Naive thymus-derived CD4-positive, alpha-beta T cell (primary cell): ENCODE measurements around the gene TDRD6. TPM values are rescaled to one million over a fixed set of nuclear protein-coding genes. Genes with fewer than 3 reads are reported as not detected.

ENCODE experiments used
- ATAC-seq: fragments of 150-1000 bp; cut with Tn5 transposase; 2 replicates; pipeline ENCODE4 v1.10.0; 2021; ENCODE audit warnings: mild to moderate bottlenecking, moderate library complexity
- CTCF ChIA-PET: fragments of 350-600 bp; sonication (Branson Sonifier 250); formaldehyde crosslinking; loops from one replicate; lab custom pipeline; 2021; ENCODE audit warnings: antibody characterized with exemption; lab: Charles Lee
- POLR2A ChIA-PET: fragments of 350-600 bp; sonication (Branson Sonifier 250); formaldehyde crosslinking; loops from one replicate; lab custom pipeline; 2021; ENCODE audit warnings: antibody characterized with exemption, inconsistent platforms; lab: Charles Lee
- DNase-seq, 9 donors: peaks; one replicate each; pipeline versions ENCODE4 v3.0.0 to v3.0.0-alpha.2; 2020 to 2022; ENCODE audit warnings: mixed read lengths in 1 of 9
- H3K27ac ChIP-seq: one replicate; pipeline ENCODE4 v1.7.0; 2013; ENCODE audit warnings: mild to moderate bottlenecking, low read depth, low read length, moderate library complexity
- H3K27me3 ChIP-seq, 2 donors: one replicate each; pipeline ENCODE4 v1.7.0; 2013; ENCODE audit warnings: low read length in 2 of 2, mild to moderate bottlenecking in 2 of 2, moderate library complexity in 2 of 2; ENCODE audit not compliant: control insufficient read depth in 2 of 2, insufficient read depth in 2 of 2
- H3K36me3 ChIP-seq, 3 experiments: 1 replicate in 2 of 3; 2 replicates in 1 of 3; pipeline ENCODE4 v1.7.0; 2013; ENCODE audit warnings: low read length in 3 of 3, mild to moderate bottlenecking in 3 of 3, moderate library complexity in 1 of 3; ENCODE audit not compliant: insufficient read depth in 3 of 3, control insufficient read depth in 2 of 3
- H3K4me1 ChIP-seq, 2 donors: one replicate each; pipeline ENCODE4 v1.7.0; 2013; ENCODE audit warnings: low read length in 2 of 2, mild to moderate bottlenecking in 2 of 2, moderate library complexity in 1 of 2; ENCODE audit not compliant: control insufficient read depth in 2 of 2, insufficient read depth in 2 of 2
- H3K4me3 ChIP-seq: 2 replicates; pipeline ENCODE4 v1.7.0; 2013; ENCODE audit warnings: mild to moderate bottlenecking, low read length
- H3K9me3 ChIP-seq, 3 experiments: 1 replicate in 2 of 3; 2 replicates in 1 of 3; pipeline ENCODE4 v1.7.0; 2013; ENCODE audit warnings: low read length in 3 of 3; ENCODE audit not compliant: control insufficient read depth in 2 of 3
- H3K27ac Mint-ChIP-seq, 9 donors: one replicate each; pipeline ENCODE4 v1.8.0; 2020 to 2022; ENCODE audit warnings: mixed read lengths in 9 of 9, mild to moderate bottlenecking in 8 of 9, moderate library complexity in 5 of 9, inconsistent platforms in 2 of 9
- H3K27me3 Mint-ChIP-seq, 5 donors: one replicate each; pipeline ENCODE4 v1.8.0; 2021 to 2022; ENCODE audit warnings: mixed read lengths in 5 of 5, mild to moderate bottlenecking in 1 of 5
- H3K36me3 Mint-ChIP-seq, 5 donors: one replicate each; pipeline ENCODE4 v1.8.0; 2020 to 2022; ENCODE audit warnings: mixed read lengths in 5 of 5, mild to moderate bottlenecking in 3 of 5, inconsistent platforms in 1 of 5
- H3K4me1 Mint-ChIP-seq, 7 donors: one replicate each; pipeline ENCODE4 v1.8.0; 2020 to 2022; ENCODE audit warnings: mixed read lengths in 7 of 7, mild to moderate bottlenecking in 3 of 7, inconsistent platforms in 1 of 7
- H3K4me3 Mint-ChIP-seq, 10 donors: one replicate each; pipeline ENCODE4 v1.8.0; 2020 to 2022; ENCODE audit warnings: mild to moderate bottlenecking in 10 of 10, mixed read lengths in 10 of 10, moderate library complexity in 6 of 10, inconsistent platforms in 2 of 10
- H3K9me3 Mint-ChIP-seq, 11 donors: one replicate each; pipeline ENCODE4 v1.8.0; 2020 to 2022; ENCODE audit warnings: mixed read lengths in 11 of 11, mild to moderate bottlenecking in 4 of 11, inconsistent platforms in 1 of 11, moderate library complexity in 1 of 11
- intact Hi-C, 2 donors: fragments of 100-400 bp; cut with micrococcal nuclease; formaldehyde crosslinking; loops; one replicate each; pipeline ENCODE4 v1.15.1; 2023
- polyA plus RNA-seq, 2 donors: library from polyadenylated mRNA; unstranded; fragments of 300-500 nt; fragmentation: Illumina TruSeq; gene quantifications; one replicate each; pipeline ENCODE4 v1.2.3, GENCODE V29; 2021
- total RNA-seq, 6 experiments: library from RNA in 5 of 6; stranded (reverse) in 5 of 6; gene quantifications; 1 replicate in 5 of 6; 2 replicates in 1 of 6; pipeline ENCODE4 v1.2.3 and lab custom pipeline; 2021 to 2026

Gene TDRD6
- total and polyA plus RNA-seq, 7 experiments from 2014 or later: 0.03 to 0.11 TPM; not detected in 5

- intact Hi-C loops: no loop called here
- Mint-ChIP-seq H3K27ac (no peak overlapping the region), H3K4me1 (peaks cover 0 to 3% (median 0%) of the 10 kb centered on the region in 7 donors), H3K27me3 (peaks cover 5 to 45% (median 30%) of the 10 kb centered on the region in 5 donors), H3K36me3 (peaks cover 0 to 11% (median 0%) of the 10 kb centered on the region in 5 donors), H3K9me3 (peaks cover 0 to 7% (median 0%) of the 10 kb centered on the region in 11 donors), H3K4me3 (no peak overlapping the region)
- ChIA-PET POLR2A (no interaction called here), CTCF (no interaction called here)
- H3K4me3 ChIP-seq: no peak overlapping the region
- no peaks in the 10 kb centered on the region for H3K27me3 ChIP-seq
- no peaks in the 10 kb centered on the region for H3K9me3 ChIP-seq
- ATAC-seq (no peak), DNase-seq (no peak)
- no peak overlapping the region for H3K27ac ChIP-seq
- no peaks in the 10 kb centered on the region for H3K36me3 ChIP-seq
- H3K4me1 ChIP-seq: no peaks in the 10 kb centered on the region
Measured at GRCh38 chr6:46719099-46719498, 31.4 kb downstream of the TDRD6 start.

DNA sequence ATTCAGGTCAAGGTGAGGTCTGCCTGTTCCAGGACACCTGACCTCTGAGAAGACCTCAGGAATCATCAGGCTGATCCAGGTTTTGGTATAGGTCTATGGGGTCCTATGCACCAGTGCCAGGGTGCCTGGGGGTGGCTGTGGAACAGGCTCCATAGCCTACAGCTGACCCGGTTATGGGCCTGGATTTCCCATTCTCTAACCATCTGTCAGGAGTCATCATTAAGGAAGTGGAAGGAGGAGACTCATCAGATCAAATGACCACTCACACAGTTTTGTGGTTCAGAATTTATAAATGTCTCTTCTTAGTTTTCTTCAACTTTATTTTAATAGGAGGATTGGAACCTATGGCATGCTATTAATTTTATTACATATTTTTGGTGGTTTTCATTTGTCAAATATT, 32.7 kb downstream of the TDRD6 start:
- no peak overlapping the region for H3K27ac ChIP-seq
- H3K27me3 ChIP-seq: no peaks in the 10 kb centered on the region
- POLR2A ChIA-PET: no interaction called here
- Mint-ChIP-seq H3K27me3 (peaks cover 5 to 56% (median 35%) of the 10 kb centered on the region in 5 donors), H3K27ac (no peak overlapping the region), H3K9me3 (peaks cover 0 to 6% (median 0%) of the 10 kb centered on the region in 11 donors), H3K36me3 (peaks cover 0 to 11% (median 0%) of the 10 kb centered on the region in 5 donors), H3K4me1 (peaks cover 0 to 3% (median 0%) of the 10 kb centered on the region in 7 donors), H3K4me3 (no peak overlapping the region)
- DNase-seq: no peak
- no peak for ATAC-seq
- H3K4me3 ChIP-seq: no peak overlapping the region
- CTCF ChIA-PET: interaction anchor here (0.7 kb wide), 1 partner anchor 70 kb away, joined by 5 read pairs; no protein-coding TSS in a partner anchor
- H3K36me3 ChIP-seq: no peaks in the 10 kb centered on the region
- no peaks in the 10 kb centered on the region for H3K4me1 ChIP-seq
- no peaks in the 10 kb centered on the region for H3K9me3 ChIP-seq
- intact Hi-C loops: no loop called here

DNA sequence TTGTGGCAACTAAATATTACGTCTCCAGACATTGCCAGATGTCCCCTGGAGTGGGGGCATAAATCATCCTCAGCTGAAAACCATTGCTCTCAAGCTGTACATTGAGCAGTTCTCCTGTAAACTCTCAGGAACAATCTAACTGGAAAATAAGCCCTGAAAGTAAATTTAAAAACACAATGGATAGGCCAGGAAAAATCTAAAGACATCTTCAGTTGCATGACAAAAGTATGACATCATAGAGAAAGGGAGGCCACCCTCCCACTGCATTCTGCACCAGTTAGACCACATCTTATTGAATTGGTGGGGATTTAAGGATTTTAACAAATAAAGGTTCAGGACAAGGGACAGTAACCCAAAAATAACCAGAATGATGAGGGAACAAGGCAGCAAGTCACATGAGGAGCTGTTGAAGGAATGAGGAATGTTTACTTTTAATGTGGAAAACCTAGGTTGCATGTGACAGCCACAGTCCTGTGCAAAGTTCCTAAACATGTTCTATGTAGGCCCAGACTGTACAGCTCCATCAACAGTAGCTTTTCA, 42.2 kb downstream of the TDRD6 start:
- H3K4me1 Mint-ChIP-seq: peaks cover 0 to 19% (median 9%) of the 10 kb centered on the region in 7 donors
- ATAC-seq (no peak), DNase-seq (no peak)
- no peaks in the 10 kb centered on the region for H3K36me3 Mint-ChIP-seq
- no peak overlapping the region for H3K27ac ChIP-seq
- ChIA-PET POLR2A (no interaction called here), CTCF (no interaction called here)
- H3K27ac Mint-ChIP-seq: no peak overlapping the region
- intact Hi-C loops: no loop called here
- peaks cover 0 to 5% (median 0%) of the 10 kb centered on the region in 11 donors for H3K9me3 Mint-ChIP-seq
- no peaks in the 10 kb centered on the region for H3K27me3 ChIP-seq
- H3K4me1 ChIP-seq: no peaks in the 10 kb centered on the region
- H3K36me3 ChIP-seq: no peaks in the 10 kb centered on the region
- no peak overlapping the region for H3K4me3 Mint-ChIP-seq
- no peaks in the 10 kb centered on the region for H3K9me3 ChIP-seq
- H3K27me3 Mint-ChIP-seq: peaks cover 41 to 62% (median 50%) of the 10 kb centered on the region in 5 donors
- H3K4me3 ChIP-seq: no peak overlapping the region

GRCh38 chr6:46730921-46731461, 43.3 kb downstream of the TDRD6 start:
- H3K9me3 Mint-ChIP-seq: peaks cover 0 to 5% (median 0%) of the 10 kb centered on the region in 11 donors
- peaks cover 46 to 63% (median 57%) of the 10 kb centered on the region in 5 donors for H3K27me3 Mint-ChIP-seq
- H3K4me3 Mint-ChIP-seq: no peak overlapping the region
- Histone ChIP-seq H3K4me1 (no peaks in the 10 kb centered on the region), H3K36me3 (no peaks in the 10 kb centered on the region), H3K9me3 (no peaks in the 10 kb centered on the region), H3K27ac (no peak overlapping the region), H3K4me3 (no peak overlapping the region), H3K27me3 (no peaks in the 10 kb centered on the region)
- peaks cover 0 to 19% (median 10%) of the 10 kb centered on the region in 7 donors for H3K4me1 Mint-ChIP-seq
- CTCF ChIA-PET: no interaction called here
- POLR2A ChIA-PET: no interaction called here
- peak; percentile 72 for ATAC-seq
- H3K27ac Mint-ChIP-seq: no peak overlapping the region
- H3K36me3 Mint-ChIP-seq: no peaks in the 10 kb centered on the region
- DNase-seq: no peak
- intact Hi-C loops: no loop called here

- ChIA-PET CTCF (no interaction called here), POLR2A (no interaction called here)
- H3K27me3 ChIP-seq: no peaks in the 10 kb centered on the region
- H3K27me3 Mint-ChIP-seq: peaks cover 58 to 73% (median 70%) of the 10 kb centered on the region in 5 donors
- no peak overlapping the region for H3K27ac ChIP-seq
- H3K9me3 ChIP-seq: no peaks in the 10 kb centered on the region
- H3K4me3 ChIP-seq: no peak overlapping the region
- H3K36me3 Mint-ChIP-seq: no peaks in the 10 kb centered on the region
- DNase-seq: no peak
- H3K9me3 Mint-ChIP-seq: peaks cover 0 to 5% (median 0%) of the 10 kb centered on the region in 11 donors
- H3K36me3 ChIP-seq: no peaks in the 10 kb centered on the region
- no peak for ATAC-seq
- peaks cover 0 to 25% (median 14%) of the 10 kb centered on the region in 7 donors for H3K4me1 Mint-ChIP-seq
- no peaks in the 10 kb centered on the region for H3K4me1 ChIP-seq
- no peak overlapping the region for H3K27ac Mint-ChIP-seq
- intact Hi-C loops: no loop called here
- peak overlapping the region in 3 of 10 donors; percentile 7 to 70 (median 31) for H3K4me3 Mint-ChIP-seq
Measured at GRCh38 chr6:46733341-46733801, 45.7 kb downstream of the TDRD6 start.

DNA sequence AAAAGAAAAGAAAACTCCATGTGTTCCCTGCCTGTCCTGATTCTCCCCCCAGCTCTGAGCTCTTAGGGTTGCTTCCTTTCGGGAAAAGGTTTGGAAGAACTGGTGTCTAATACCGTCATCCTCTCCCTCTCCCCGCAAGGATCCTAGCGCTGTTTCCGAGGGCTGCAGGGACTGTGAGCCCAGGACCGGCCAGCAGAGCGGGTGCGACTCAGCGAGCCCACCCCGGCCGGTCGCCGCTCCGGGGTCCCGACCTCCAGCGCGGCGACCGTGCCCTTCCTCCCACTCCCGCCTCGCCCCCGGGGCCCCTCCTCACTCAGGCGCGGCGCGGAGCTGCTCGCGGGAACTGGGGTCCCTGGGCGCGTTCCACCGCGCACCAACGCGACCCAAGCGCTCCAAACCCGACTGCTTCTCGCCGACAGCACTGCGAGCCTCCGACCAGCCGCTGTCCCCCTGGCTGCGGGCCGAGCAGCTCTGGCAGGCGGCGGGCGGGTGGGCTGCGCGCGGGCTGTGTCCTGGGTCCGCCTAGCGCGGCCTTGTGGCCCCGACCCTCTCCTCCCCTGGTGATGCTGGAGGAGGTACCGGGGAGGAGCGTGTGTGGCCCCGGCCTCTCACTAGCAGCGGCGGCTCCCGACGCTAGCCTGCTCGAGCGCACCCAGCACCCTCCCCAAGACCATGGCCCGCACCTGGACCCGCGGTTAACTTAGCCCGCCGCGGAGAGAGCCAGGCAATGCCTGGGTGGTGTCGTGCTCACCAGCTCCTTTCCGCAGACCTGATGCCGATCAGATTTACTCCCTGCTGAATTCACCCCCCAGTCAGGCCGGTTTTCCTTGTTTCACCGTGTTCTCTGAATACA, 47.4 kb downstream of the TDRD6 start, which contains the start of gene PLA2G7:
Gene PLA2G7 (minus strand): TSS at position 509 of the 853 bp plus-strand sequence. CDS start 12,484 bp downstream, outside the sequence.
- no peaks in the 10 kb centered on the region for H3K4me1 ChIP-seq
- H3K4me3 Mint-ChIP-seq: peak within 1 kb of the TSS in 8 of 10 donors; percentile 32 to 70 (median 51)
- peaks cover 0 to 25% (median 14%) of the 10 kb centered on the region in 7 donors for H3K4me1 Mint-ChIP-seq
- ATAC-seq (peak; percentile 37), DNase-seq (no peak)
- H3K27ac ChIP-seq: no peak within 1 kb of the TSS
- no peaks in the 10 kb centered on the region for H3K27me3 ChIP-seq
- no peaks in the 10 kb centered on the region for H3K36me3 ChIP-seq
- no peaks in the 10 kb centered on the region for H3K36me3 Mint-ChIP-seq
- intact Hi-C loops: no loop called here
- H3K27ac Mint-ChIP-seq: no peak within 1 kb of the TSS
- peaks cover 63 to 81% (median 67%) of the 10 kb centered on the region in 5 donors for H3K27me3 Mint-ChIP-seq
- H3K9me3 ChIP-seq: no peaks in the 10 kb centered on the region
- ChIA-PET CTCF (no interaction called here), POLR2A (no interaction called here)
- no peak within 1 kb of the TSS for H3K4me3 ChIP-seq
- peaks cover 0 to 5% (median 0%) of the 10 kb centered on the region in 11 donors for H3K9me3 Mint-ChIP-seq
